Measurements from ENCODE around the gene GPRIN2. TPM values are rescaled to one million over a fixed set of nuclear protein-coding genes. Genes with fewer than 3 reads are reported as not detected.

Gene GPRIN2
- total and polyA plus RNA-seq, 2 donors, result 0.24 to 0.82 TPM

- 95% methylated on average over 8 of the region's 8 CpGs for WGBS
- no peaks in the 10 kb centered on the region for H3K9me3 ChIP-seq (ENCODE audit: control insufficient read depth in 2 of 2, insufficient read depth in 1 of 2, low read length in 1 of 2)
- H3K4me3 ChIP-seq (ENCODE audit: low read length in 2 of 2), result no peak overlapping the region
- DNase-seq (ENCODE audit: low read depth in 6 of 9, low spot score in 9 of 9), result no peak
- H3K27me3 ChIP-seq (ENCODE audit: control insufficient read depth in 2 of 2, insufficient read depth in 1 of 2, low read length in 1 of 2), result peaks cover 6 to 60% of the 10 kb centered on the region in 2 donors
- peaks cover 0 to 4% of the 10 kb centered on the region in 2 donors for H3K4me1 ChIP-seq (ENCODE audit: control insufficient read depth in 2 of 2, insufficient read depth in 2 of 2, low read length in 2 of 2)
- no peak overlapping the region for H3K27ac ChIP-seq (ENCODE audit: low read depth in 1 of 2, low read length in 1 of 2)
- no peaks in the 10 kb centered on the region for H3K36me3 ChIP-seq (ENCODE audit: control insufficient read depth in 2 of 2, insufficient read depth in 2 of 2, low read length in 1 of 2)
Observed at GRCh38 chr10:46540412-46541016, 15.9 kb downstream of the GPRIN2 start.

GRCh38 chr10:46539596-46540411 lies 16.7 kb downstream of the GPRIN2 start:
- no peak for DNase-seq (ENCODE audit: low read depth in 6 of 9, low spot score in 9 of 9)
- 88% methylated on average over 14 of the region's 14 CpGs for WGBS
- Histone ChIP-seq H3K4me3 (ENCODE audit: low read length in 2 of 2) (no peak overlapping the region), H3K9me3 (ENCODE audit: control insufficient read depth in 2 of 2, insufficient read depth in 1 of 2, low read length in 1 of 2) (no peaks in the 10 kb centered on the region), H3K4me1 (ENCODE audit: control insufficient read depth in 2 of 2, insufficient read depth in 2 of 2, low read length in 2 of 2) (peaks cover 0 to 4% of the 10 kb centered on the region in 2 donors), H3K36me3 (ENCODE audit: control insufficient read depth in 2 of 2, insufficient read depth in 2 of 2, low read length in 1 of 2) (no peaks in the 10 kb centered on the region), H3K27ac (ENCODE audit: low read depth in 1 of 2, low read length in 1 of 2) (no peak overlapping the region), H3K27me3 (ENCODE audit: control insufficient read depth in 2 of 2, insufficient read depth in 1 of 2, low read length in 1 of 2) (peaks cover 6 to 62% of the 10 kb centered on the region in 2 donors)

- H3K4me1 ChIP-seq (ENCODE audit: control insufficient read depth in 2 of 2, insufficient read depth in 2 of 2, low read length in 2 of 2), result peaks cover 0 to 4% of the 10 kb centered on the region in 2 donors
- H3K27me3 ChIP-seq (ENCODE audit: control insufficient read depth in 2 of 2, insufficient read depth in 1 of 2, low read length in 1 of 2), result peaks cover 6 to 62% of the 10 kb centered on the region in 2 donors
- no peak overlapping the region for H3K27ac ChIP-seq (ENCODE audit: low read depth in 1 of 2, low read length in 1 of 2)
- H3K4me3 ChIP-seq (ENCODE audit: low read length in 2 of 2), result no peak overlapping the region
- DNase-seq (ENCODE audit: low read depth in 6 of 9, low spot score in 9 of 9), result no peak
- WGBS, result 94% methylated on average over 3 of the region's 3 CpGs
- no peaks in the 10 kb centered on the region for H3K36me3 ChIP-seq (ENCODE audit: control insufficient read depth in 2 of 2, insufficient read depth in 2 of 2, low read length in 1 of 2)
- no peaks in the 10 kb centered on the region for H3K9me3 ChIP-seq (ENCODE audit: control insufficient read depth in 2 of 2, insufficient read depth in 1 of 2, low read length in 1 of 2)
Observed at GRCh38 chr10:46538717-46539426, 17.6 kb downstream of the GPRIN2 start.

DNA sequence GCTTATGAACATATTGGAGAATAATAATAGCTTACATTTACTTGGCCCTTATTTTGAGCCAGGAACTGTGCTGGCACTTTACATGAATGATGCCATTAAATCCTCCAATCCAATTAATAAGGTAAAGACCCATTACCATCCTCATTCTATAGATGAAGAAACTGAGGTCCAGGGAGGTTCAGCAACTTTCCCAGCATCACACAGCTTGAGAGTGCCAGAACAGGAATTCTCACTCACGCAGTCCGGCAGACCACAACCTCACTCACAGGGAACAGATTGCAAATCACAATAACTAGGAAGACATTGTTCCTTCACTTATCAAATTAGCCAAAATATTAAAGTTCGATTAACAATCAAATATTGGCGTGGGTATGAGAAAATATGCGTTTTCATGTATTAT lies 18.3 kb downstream of the GPRIN2 start:
- no peaks in the 10 kb centered on the region for H3K36me3 ChIP-seq (ENCODE audit: control insufficient read depth in 2 of 2, insufficient read depth in 2 of 2, low read length in 1 of 2)
- H3K4me1 ChIP-seq (ENCODE audit: control insufficient read depth in 2 of 2, insufficient read depth in 2 of 2, low read length in 2 of 2), result peaks cover 0 to 4% of the 10 kb centered on the region in 2 donors
- peaks cover 6 to 56% of the 10 kb centered on the region in 2 donors for H3K27me3 ChIP-seq (ENCODE audit: control insufficient read depth in 2 of 2, insufficient read depth in 1 of 2, low read length in 1 of 2)
- H3K4me3 ChIP-seq (ENCODE audit: low read length in 2 of 2), result no peak overlapping the region
- no peaks in the 10 kb centered on the region for H3K9me3 ChIP-seq (ENCODE audit: control insufficient read depth in 2 of 2, insufficient read depth in 1 of 2, low read length in 1 of 2)
- WGBS, result 93% methylated on average over 5 of the region's 5 CpGs
- no peak for DNase-seq (ENCODE audit: low read depth in 6 of 9, low spot score in 9 of 9)
- H3K27ac ChIP-seq (ENCODE audit: low read depth in 1 of 2, low read length in 1 of 2), result no peak overlapping the region

GRCh38 chr10:46537309-46537708 lies 19.1 kb downstream of the GPRIN2 start:
- no peaks in the 10 kb centered on the region for H3K9me3 ChIP-seq (ENCODE audit: control insufficient read depth in 2 of 2, insufficient read depth in 1 of 2, low read length in 1 of 2)
- H3K4me3 ChIP-seq (ENCODE audit: low read length in 2 of 2), result no peak overlapping the region
- H3K36me3 ChIP-seq (ENCODE audit: control insufficient read depth in 2 of 2, insufficient read depth in 2 of 2, low read length in 1 of 2), result no peaks in the 10 kb centered on the region
- DNase-seq (ENCODE audit: low read depth in 6 of 9, low spot score in 9 of 9), result no peak
- H3K4me1 ChIP-seq (ENCODE audit: control insufficient read depth in 2 of 2, insufficient read depth in 2 of 2, low read length in 2 of 2), result peaks cover 0 to 4% of the 10 kb centered on the region in 2 donors
- H3K27me3 ChIP-seq (ENCODE audit: control insufficient read depth in 2 of 2, insufficient read depth in 1 of 2, low read length in 1 of 2), result peaks cover 6 to 50% of the 10 kb centered on the region in 2 donors
- no peak overlapping the region for H3K27ac ChIP-seq (ENCODE audit: low read depth in 1 of 2, low read length in 1 of 2)
- 88% methylated on average over 5 of the region's 5 CpGs for WGBS

DNA sequence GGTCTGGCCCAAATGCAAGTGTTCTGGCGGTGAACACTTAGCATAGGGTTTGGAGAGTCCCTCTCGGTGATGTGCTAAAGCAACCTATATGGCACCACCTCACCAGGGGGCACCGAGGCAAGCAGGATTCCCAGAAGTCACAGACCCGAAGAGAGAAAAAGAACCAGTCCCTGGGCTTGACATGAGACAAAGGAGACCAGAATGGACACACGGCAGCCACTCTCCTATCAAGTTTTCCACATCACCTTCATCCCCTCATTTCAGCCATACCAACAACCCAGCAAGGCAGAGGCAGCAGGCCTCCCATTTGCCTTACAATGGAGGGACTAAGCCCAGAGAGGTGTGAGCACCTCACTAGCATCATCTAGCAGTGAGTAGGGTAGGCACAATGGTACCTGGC lies 19.7 kb downstream of the GPRIN2 start:
- 90% methylated on average over 5 of the region's 5 CpGs for WGBS
- Histone ChIP-seq H3K9me3 (ENCODE audit: control insufficient read depth in 2 of 2, insufficient read depth in 1 of 2, low read length in 1 of 2) (no peaks in the 10 kb centered on the region), H3K27me3 (ENCODE audit: control insufficient read depth in 2 of 2, insufficient read depth in 1 of 2, low read length in 1 of 2) (peaks cover 6 to 46% of the 10 kb centered on the region in 2 donors), H3K4me1 (ENCODE audit: control insufficient read depth in 2 of 2, insufficient read depth in 2 of 2, low read length in 2 of 2) (peaks cover 0 to 4% of the 10 kb centered on the region in 2 donors), H3K4me3 (ENCODE audit: low read length in 2 of 2) (no peak overlapping the region), H3K36me3 (ENCODE audit: control insufficient read depth in 2 of 2, insufficient read depth in 2 of 2, low read length in 1 of 2) (no peaks in the 10 kb centered on the region), H3K27ac (ENCODE audit: low read depth in 1 of 2, low read length in 1 of 2) (no peak overlapping the region)
- no peak for DNase-seq (ENCODE audit: low read depth in 6 of 9, low spot score in 9 of 9)

- Histone ChIP-seq H3K36me3 (ENCODE audit: control insufficient read depth in 2 of 2, insufficient read depth in 2 of 2, low read length in 1 of 2) (no peaks in the 10 kb centered on the region), H3K27ac (ENCODE audit: low read depth in 1 of 2, low read length in 1 of 2) (no peak overlapping the region), H3K4me3 (ENCODE audit: low read length in 2 of 2) (no peak overlapping the region), H3K9me3 (ENCODE audit: control insufficient read depth in 2 of 2, insufficient read depth in 1 of 2, low read length in 1 of 2) (no peaks in the 10 kb centered on the region), H3K4me1 (ENCODE audit: control insufficient read depth in 2 of 2, insufficient read depth in 2 of 2, low read length in 2 of 2) (peaks cover 0 to 4% of the 10 kb centered on the region in 2 donors), H3K27me3 (ENCODE audit: control insufficient read depth in 2 of 2, insufficient read depth in 1 of 2, low read length in 1 of 2) (peaks cover 6 to 40% of the 10 kb centered on the region in 2 donors)
- 90% methylated on average over 6 of the region's 6 CpGs for WGBS
- no peak for DNase-seq (ENCODE audit: low read depth in 6 of 9, low spot score in 9 of 9)
Observed at GRCh38 chr10:46536171-46536570, 20.3 kb downstream of the GPRIN2 start.

DNA sequence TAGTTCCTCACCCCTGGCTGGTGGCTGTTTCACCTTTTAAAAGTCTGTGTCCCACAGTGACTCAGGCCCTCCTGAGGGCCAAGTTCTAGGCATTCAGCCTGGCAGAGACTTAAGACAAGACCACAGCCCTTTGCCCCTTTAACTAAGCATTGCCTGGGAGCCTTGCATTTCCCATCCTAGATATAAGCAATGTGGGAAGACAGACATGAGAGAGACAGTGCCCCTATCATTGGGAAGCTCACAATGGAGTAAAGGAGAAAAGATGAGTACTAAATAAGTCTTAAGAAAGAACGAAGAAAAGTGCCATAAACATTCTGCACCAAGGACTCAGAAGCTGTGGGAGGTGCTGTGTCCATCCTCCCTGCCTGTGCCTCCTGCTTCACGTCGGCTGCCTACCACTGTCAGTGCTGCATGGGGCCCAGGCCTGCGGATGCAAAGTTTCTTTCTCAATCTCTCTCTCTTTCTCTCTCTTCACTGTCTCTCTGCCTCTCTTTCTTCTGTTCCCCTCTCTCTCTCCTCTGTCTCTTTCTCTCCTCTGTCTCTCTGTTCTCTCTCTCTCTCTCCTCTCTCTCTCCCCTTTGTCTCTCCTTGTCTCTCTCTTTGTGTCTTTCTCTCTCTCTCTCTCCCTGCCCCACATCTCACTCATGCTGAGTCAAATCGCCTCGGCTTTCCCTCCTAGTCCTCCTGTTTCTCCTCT lies 21.5 kb downstream of the GPRIN2 start:
- peaks cover 3 to 28% of the 10 kb centered on the region in 2 donors for H3K27me3 ChIP-seq (ENCODE audit: control insufficient read depth in 2 of 2, insufficient read depth in 1 of 2, low read length in 1 of 2)
- no peak overlapping the region for H3K27ac ChIP-seq (ENCODE audit: low read depth in 1 of 2, low read length in 1 of 2)
- no peaks in the 10 kb centered on the region for H3K36me3 ChIP-seq (ENCODE audit: control insufficient read depth in 2 of 2, insufficient read depth in 2 of 2, low read length in 1 of 2)
- no peaks in the 10 kb centered on the region for H3K9me3 ChIP-seq (ENCODE audit: control insufficient read depth in 2 of 2, insufficient read depth in 1 of 2, low read length in 1 of 2)
- WGBS, result 95% methylated on average over 6 of the region's 6 CpGs
- no peak overlapping the region for H3K4me3 ChIP-seq (ENCODE audit: low read length in 2 of 2)
- H3K4me1 ChIP-seq (ENCODE audit: control insufficient read depth in 2 of 2, insufficient read depth in 2 of 2, low read length in 2 of 2), result no peaks in the 10 kb centered on the region
- no peak for DNase-seq (ENCODE audit: low read depth in 6 of 9, low spot score in 9 of 9)

All from thymus (tissue), 11 donors.